ENCODE results near the gene ABCG1. TPM values are rescaled to one million over a fixed set of nuclear protein-coding genes. Genes with fewer than 3 reads are reported as not detected.

ABCG1 gene
- total and polyA plus RNA-seq, 4 donors, result 11.5 to 65.0 (median 35.0) TPM

GRCh38 chr21:42272109-42272962 is 53.4 kb downstream of the ABCG1 start:
- H3K27me3 ChIP-seq (ENCODE audit: control insufficient read depth in 3 of 3, insufficient read depth in 3 of 3, low read length in 2 of 3), result no peaks in the 10 kb centered on the region
- H3K4me1 ChIP-seq (ENCODE audit: control insufficient read depth in 5 of 5, insufficient read depth in 5 of 5, low read length in 5 of 5), result peaks cover 0 to 19% (median 0%) of the 10 kb centered on the region in 5 donors
- TF ChIP-seq CTCF (IDR thresholded peaks at IDR 0.05; ENCODE audit: control extremely low read depth, extremely low read depth), result no peak
- DNase-seq, result no peak
- no peak overlapping the region for H3K4me3 ChIP-seq
- 89 to 95% methylated on average over 15 of the region's 15 CpGs for WGBS, 2 donors
- H3K27ac ChIP-seq (ENCODE audit: low read depth in 1 of 2, low read length in 1 of 2), result no peak overlapping the region
- ATAC-seq (ENCODE audit: insufficient read depth, low FRiP score), result no peak
- H3K36me3 ChIP-seq (ENCODE audit: control insufficient read depth in 4 of 4, insufficient read depth in 4 of 4, low read length in 4 of 4), result peaks cover 0 to 34% (median 3%) of the 10 kb centered on the region in 4 donors
- no peak overlapping the region for H3K9ac ChIP-seq (ENCODE audit: insufficient read depth in 1 of 2, low read length in 2 of 2)
- no peaks in the 10 kb centered on the region for H3K9me3 ChIP-seq (ENCODE audit: control insufficient read depth in 4 of 4, insufficient read depth in 3 of 4, low read length in 3 of 4)

- Histone ChIP-seq H3K27ac (ENCODE audit: low read depth in 1 of 2, low read length in 1 of 2) (no peak overlapping the region), H3K9ac (ENCODE audit: insufficient read depth in 1 of 2, low read length in 2 of 2) (no peak overlapping the region), H3K9me3 (ENCODE audit: control insufficient read depth in 4 of 4, insufficient read depth in 3 of 4, low read length in 3 of 4) (no peaks in the 10 kb centered on the region), H3K36me3 (ENCODE audit: control insufficient read depth in 4 of 4, insufficient read depth in 4 of 4, low read length in 4 of 4) (peaks cover 0 to 34% (median 3%) of the 10 kb centered on the region in 4 donors), H3K4me1 (ENCODE audit: control insufficient read depth in 5 of 5, insufficient read depth in 5 of 5, low read length in 5 of 5) (peaks cover 0 to 15% (median 0%) of the 10 kb centered on the region in 5 donors), H3K27me3 (ENCODE audit: control insufficient read depth in 3 of 3, insufficient read depth in 3 of 3, low read length in 2 of 3) (no peaks in the 10 kb centered on the region), H3K4me3 (no peak overlapping the region)
- TF ChIP-seq CTCF (IDR thresholded peaks at IDR 0.05; ENCODE audit: control extremely low read depth, extremely low read depth), result no peak
- WGBS, 2 donors, result 80 to 88% methylated on average over 29 of the region's 29 CpGs
- no peak for ATAC-seq (ENCODE audit: insufficient read depth, low FRiP score)
- no peak for DNase-seq
Observed at GRCh38 chr21:42272984-42273600, 54.2 kb downstream of the ABCG1 start.

GRCh38 chr21:42276076-42276475 is 57.1 kb downstream of the ABCG1 start:
- H3K27me3 ChIP-seq (ENCODE audit: control insufficient read depth in 3 of 3, insufficient read depth in 3 of 3, low read length in 2 of 3), result no peaks in the 10 kb centered on the region
- DNase-seq (no peak), ATAC-seq (ENCODE audit: insufficient read depth, low FRiP score) (no peak)
- H3K4me3 ChIP-seq, result no peak overlapping the region
- H3K27ac ChIP-seq (ENCODE audit: low read depth in 1 of 2, low read length in 1 of 2), result no peak overlapping the region
- TF ChIP-seq CTCF (IDR thresholded peaks at IDR 0.05; ENCODE audit: control extremely low read depth, extremely low read depth), result no peak
- peaks cover 0 to 3% (median 0%) of the 10 kb centered on the region in 5 donors for H3K4me1 ChIP-seq (ENCODE audit: control insufficient read depth in 5 of 5, insufficient read depth in 5 of 5, low read length in 5 of 5)
- peaks cover 0 to 48% (median 3%) of the 10 kb centered on the region in 4 donors for H3K36me3 ChIP-seq (ENCODE audit: control insufficient read depth in 4 of 4, insufficient read depth in 4 of 4, low read length in 4 of 4)
- no peaks in the 10 kb centered on the region for H3K9me3 ChIP-seq (ENCODE audit: control insufficient read depth in 4 of 4, insufficient read depth in 3 of 4, low read length in 3 of 4)
- no peak overlapping the region for H3K9ac ChIP-seq (ENCODE audit: insufficient read depth in 1 of 2, low read length in 2 of 2)
- 85 to 87% methylated on average over 13 of the region's 13 CpGs for WGBS, 2 donors
